GM21529 (cell line): Measurements from ENCODE around the gene PALM3.
A peak's percentile ranks its signal among the peaks of the same experiment; 100 is the strongest.

Experiments
- ATAC-seq: cut with Tn5 transposase; IDR thresholded peaks from one replicate; pipeline ENCODE4 v1.9.1; 2021; ENCODE audit not compliant: unreplicated experiment

The PALM3 gene

GRCh38 chr19:14061751-14062557, at the start of gene PALM3:
TSS of gene PALM3 (minus strand) at chr19:14062076. CDS start at chr19:14061980, 96 bp downstream.
- no peak for ATAC-seq

GRCh38 chr19:14111486-14111885, 49.6 kb upstream of the PALM3 start:
- no peak for ATAC-seq

DNA sequence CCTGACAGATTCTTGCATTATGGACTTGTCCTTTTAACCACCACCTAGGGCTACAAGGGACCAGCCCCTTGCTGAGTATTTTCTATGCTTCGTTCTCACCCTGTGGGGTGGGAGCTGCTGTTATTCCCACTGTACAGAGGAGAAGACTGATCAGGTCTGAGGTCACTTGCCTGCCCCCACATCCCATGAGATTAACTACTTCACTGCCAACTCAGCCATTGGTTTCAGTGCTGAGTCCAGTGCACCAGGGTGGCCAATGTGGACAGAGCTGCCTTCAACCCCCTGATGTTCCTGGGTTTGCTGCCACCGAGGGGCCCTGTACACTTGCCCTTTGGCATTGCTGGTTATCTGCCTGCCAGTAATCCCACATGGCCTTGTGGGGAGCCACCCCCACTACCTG, 48.8 kb upstream of the PALM3 start:
- no peak for ATAC-seq

DNA sequence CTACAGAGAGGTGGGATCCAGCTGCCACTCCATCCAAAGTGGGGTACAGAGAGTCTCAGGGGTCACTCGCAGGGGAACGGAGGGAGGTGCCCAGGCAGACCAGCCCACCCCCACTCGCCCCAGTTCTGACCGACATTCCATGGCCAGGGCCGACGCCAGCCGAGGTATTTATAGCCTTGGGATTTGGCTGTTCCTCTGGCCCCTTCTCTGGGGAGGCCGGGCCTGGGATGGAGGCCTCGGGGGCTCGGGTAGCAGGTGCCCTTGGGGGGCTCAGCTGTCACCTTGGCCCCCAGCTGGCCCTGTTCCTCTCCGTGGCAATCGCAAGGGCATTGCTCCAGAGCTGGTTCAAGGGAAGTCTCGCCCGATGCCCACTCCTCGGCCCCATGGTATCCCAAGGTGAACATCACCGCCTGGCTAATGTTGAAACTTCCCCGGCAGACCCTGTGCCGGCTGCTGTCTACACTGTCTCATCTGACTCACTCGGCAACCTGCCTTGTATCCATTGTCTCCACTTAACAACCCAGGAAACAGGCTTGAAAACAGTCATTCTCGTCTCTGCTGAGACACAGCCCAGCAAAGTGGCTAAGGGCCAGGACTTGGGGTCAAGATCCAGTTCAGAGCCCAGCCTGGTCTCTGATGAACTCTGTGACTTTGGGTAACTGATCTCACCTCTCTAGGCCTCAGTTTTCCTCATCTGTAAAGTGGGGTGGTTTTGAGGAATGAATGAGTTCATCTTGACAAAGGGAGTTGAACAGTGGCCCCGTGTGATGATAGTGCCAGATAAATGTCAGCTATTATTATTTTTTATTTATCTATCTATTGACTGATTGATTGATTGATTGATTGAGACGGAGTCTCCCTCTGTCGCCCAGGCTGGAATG, 45.9 kb upstream of the PALM3 start:
- ATAC-seq = no peak

DNA sequence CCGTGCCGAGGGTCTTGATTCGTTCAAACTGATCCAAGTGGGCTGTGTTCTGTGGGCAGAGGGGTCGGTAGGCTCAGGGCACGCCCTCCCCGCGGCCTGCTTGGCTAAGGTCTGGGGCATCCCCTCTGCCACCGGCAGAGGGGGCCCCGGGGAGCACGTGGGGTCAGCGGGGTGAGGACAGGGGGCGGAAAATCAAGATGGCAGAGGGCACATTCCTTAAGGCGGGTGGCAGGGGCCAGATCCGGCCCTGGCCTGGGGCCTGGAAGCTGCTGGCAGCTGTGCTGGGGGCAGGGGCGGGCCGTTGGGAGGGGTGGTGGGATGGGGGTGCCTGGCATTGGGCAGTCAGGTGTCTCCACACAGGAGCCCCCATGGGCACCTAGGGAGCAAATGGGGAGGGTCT, 45.0 kb upstream of the PALM3 start:
- ATAC-seq = no peak

DNA sequence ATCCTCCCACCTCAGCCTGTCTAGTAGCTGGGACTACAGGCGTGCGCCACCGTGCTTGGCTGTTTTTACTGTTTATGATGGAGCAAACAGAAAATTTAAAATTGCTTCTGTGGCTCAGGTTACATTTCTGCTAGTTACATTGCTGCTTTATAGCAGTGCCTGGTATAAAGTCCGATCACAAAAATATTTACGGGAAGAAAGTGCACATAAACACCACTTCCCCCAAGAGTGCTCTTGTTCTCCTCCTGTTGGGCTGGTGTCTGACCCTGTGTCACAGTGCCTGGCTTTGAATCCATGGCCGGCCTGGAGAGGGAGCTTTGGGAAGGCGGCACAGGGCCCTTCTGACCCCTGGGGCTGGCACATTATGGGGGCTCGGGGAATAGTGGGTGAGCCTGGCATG, 43.8 kb upstream of the PALM3 start:
- no peak for ATAC-seq

DNA sequence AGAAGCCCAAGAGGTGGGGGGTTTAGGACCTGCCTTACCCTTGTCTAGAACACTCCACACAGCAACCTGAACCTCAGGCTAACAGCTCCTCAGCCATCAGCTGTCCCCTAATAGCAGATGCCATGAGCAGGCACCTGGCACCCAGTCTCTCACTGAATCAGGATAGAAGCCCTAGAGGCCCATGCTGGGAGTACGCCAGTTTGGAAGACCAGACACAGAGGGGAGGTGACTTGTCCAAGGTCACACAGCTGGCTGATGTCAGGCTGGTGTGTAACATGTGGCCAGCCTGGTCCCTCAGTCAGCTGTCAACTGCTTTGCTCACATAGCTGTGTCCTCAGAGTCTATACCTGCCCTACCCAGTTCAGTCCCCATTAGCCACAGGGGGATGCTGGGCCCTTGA, 41.4 kb upstream of the PALM3 start:
- no peak for ATAC-seq

DNA sequence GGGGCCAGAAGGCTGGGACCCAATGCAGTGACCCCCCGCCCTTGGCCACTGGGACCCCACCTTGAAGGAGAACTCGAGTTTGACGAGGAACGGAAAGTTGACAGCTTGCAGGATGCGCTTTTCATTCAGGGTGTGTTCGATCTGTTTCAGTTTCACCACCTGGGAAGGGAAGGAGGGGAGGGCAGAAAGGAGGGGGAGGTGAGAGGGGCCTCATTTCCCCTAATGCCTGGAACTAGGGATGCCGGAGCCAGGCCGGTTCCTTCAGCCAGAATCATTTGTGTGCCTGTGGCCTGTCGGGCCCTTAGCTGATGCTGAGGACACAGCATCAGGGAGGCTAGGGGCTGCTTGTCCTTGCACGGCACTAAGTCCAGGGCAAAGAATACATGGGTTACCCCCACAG, 40.9 kb upstream of the PALM3 start:
- no peak for ATAC-seq

DNA sequence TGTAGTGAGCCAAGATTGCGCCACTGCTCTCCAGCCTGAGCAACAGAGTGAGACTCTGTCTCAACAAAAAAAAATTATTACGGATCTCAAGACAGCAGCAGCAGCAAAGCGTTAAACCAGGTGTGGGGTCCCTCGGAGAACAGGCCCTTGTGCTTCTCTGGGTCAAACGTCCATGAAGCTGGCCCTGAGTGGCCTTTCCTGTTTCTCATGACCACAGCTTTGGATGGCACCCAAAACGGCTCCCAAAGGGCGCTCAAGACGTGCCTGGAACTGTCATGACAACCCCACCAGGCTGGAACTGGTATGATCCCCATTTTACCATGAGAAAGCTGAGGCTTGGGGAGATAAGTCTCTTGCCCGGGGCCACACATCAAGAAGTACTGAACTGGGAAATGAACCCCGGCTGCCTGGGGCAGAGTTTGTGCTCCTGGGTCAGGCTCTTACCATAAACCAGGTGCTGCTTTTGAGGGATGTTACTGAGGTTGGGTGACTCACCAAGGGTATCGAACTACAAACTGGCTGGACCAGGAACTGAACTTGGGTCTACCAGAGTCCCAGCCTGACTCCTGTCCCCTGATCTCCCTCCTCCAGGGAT, 40.3 kb upstream of the PALM3 start:
- ATAC-seq = no peak

- ATAC-seq = no peak
Observed at GRCh38 chr19:14101003-14101545, 39.2 kb upstream of the PALM3 start.

- no peak for ATAC-seq
Observed at GRCh38 chr19:14097532-14098151, 35.8 kb upstream of the PALM3 start.

GRCh38 chr19:14096272-14096992, 34.6 kb upstream of the PALM3 start:
- ATAC-seq = no peak

DNA sequence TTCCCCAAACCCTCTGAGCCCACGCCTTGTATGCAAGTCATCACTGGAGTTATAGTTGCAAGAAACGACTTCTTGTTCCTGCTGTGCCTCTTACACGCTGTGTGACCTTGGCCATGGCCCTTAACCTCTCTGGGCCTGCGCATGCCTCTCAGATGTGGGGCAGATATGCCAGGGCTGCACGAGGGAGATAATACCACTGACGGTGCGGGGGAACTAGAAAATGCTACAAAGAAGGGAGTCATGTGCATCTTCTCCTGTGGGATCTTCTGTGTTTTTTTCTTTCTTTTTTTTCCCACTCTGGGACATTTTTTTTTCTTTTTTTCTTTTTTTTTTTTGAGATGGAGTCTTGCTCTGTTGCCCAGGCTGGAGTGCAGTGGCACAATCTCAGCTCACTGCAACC, 33.0 kb upstream of the PALM3 start:
- no peak for ATAC-seq

- no peak for ATAC-seq
Observed at GRCh38 chr19:14093117-14093823, 31.4 kb upstream of the PALM3 start.

DNA sequence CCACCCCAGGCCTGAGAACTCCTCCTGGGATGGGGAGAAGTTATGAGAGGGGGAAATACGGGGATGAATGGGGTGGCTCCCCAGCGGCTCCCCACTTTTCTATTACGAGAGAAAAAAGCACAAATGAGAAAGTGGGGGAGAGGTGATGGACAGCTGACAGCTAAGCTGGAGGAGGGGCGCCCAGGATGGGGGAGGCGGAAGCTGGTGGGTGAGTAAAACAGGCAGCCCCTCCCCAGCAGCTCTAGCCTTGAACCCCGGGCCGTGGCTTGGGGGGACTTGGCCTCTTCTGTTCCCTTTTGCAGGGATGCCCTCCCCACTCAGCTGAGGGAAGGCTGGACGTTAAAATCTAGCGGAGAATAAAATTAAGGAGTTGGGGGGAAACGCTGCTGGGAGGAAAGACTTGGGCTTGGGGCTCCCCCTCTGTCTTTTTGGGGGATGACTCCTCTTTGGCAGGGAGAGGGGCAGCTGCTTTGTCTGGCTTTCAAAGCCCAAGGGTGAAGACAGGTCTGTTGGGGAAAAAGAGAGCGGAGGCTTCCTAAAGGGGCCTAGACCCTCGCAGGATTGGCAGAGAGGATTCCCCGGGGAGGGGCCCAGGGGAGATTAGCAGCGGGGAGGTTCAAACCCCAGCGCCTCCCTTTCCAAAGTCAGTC, 30.1 kb upstream of the PALM3 start:
- peak; percentile 15 for ATAC-seq

GRCh38 chr19:14091081-14091812, 29.4 kb upstream of the PALM3 start:
- peak; percentile 44 for ATAC-seq

DNA sequence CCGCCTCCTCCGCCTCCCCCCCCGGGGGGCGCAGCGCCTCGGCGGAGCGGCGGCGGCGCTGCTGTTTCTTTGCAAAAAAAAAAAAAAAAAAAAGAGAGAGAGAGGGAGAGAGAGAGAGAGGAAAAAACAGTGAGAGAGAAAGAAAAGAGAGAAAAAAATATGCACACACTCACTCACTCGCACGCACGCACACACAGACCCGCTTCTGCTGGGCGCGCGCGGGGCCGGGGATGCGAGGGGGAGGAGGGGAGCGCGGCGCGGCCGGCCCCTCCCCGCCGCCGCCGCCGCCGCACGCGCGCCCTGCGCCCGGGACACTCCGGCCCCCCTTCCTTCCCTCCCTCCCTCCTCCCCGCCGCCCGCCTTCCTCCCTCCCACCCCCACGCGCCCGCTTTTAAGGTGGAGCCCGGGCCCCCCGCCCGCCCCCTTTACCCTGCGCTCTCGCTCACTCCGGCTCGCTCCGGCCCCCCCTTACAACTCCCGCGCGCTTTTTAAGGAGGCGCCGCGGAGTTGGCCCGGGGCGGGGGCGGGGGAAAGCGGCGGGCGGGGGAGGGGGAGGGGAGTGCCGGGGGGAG, 28.7 kb upstream of the PALM3 start, which contains the start of gene SAMD1:
SAMD1 (minus strand) TSS at position 243 of the 572 bp plus-strand sequence.
- peak; percentile 44 for ATAC-seq
